ENCODE results near the gene GUCY2C. TPM values are rescaled to one million over a fixed set of nuclear protein-coding genes. Genes with fewer than 3 reads are reported as not detected.

Gene GUCY2C
- total RNA-seq, 6 experiments from 2014 or later, result 0.06 TPM; not detected in 5

GRCh38 chr12:14614704-14615121 is 81.7 kb downstream of the GUCY2C start:
- H3K27ac Mint-ChIP-seq, result no peak overlapping the region
- no peaks in the 10 kb centered on the region; the same call in 1 of the 2 replicates for H3K9me3 Mint-ChIP-seq
- DNase-seq, result no peak
- H3K36me3 Mint-ChIP-seq (ENCODE audit: low read depth), result no peaks in the 10 kb centered on the region
- H3K4me3 Mint-ChIP-seq, result no peak overlapping the region
- TF ChIP-seq CTCF (IDR thresholded peaks at IDR 0.05), result no peak
- no peaks in the 10 kb centered on the region for H3K4me1 Mint-ChIP-seq (ENCODE audit: low read depth)
- H3K27me3 Mint-ChIP-seq (ENCODE audit: insufficient read depth), result 0 out of 2 replicates have a peak, but pooled peaks cover 3% of the 10 kb centered on the region

- no peak for DNase-seq
- H3K4me3 Mint-ChIP-seq, result no peak overlapping the region
- no peaks in the 10 kb centered on the region; the same call in 1 of the 2 replicates for H3K9me3 Mint-ChIP-seq
- no peaks in the 10 kb centered on the region for H3K36me3 Mint-ChIP-seq (ENCODE audit: low read depth)
- H3K27ac Mint-ChIP-seq, result no peak overlapping the region
- no peaks in the 10 kb centered on the region for H3K4me1 Mint-ChIP-seq (ENCODE audit: low read depth)
- TF ChIP-seq CTCF (IDR thresholded peaks at IDR 0.05), result no peak
- 0 out of 2 replicates have a peak, but pooled peaks cover 3% of the 10 kb centered on the region for H3K27me3 Mint-ChIP-seq (ENCODE audit: insufficient read depth)
Measured at GRCh38 chr12:14613718-14614117, 82.7 kb downstream of the GUCY2C start.

- no peak for DNase-seq
- TF ChIP-seq CTCF (IDR thresholded peaks at IDR 0.05), result no peak
- no peak overlapping the region for H3K4me3 Mint-ChIP-seq
- 0 out of 2 replicates have a peak, but pooled peaks cover 2% of the 10 kb centered on the region for H3K27me3 Mint-ChIP-seq (ENCODE audit: insufficient read depth)
- H3K36me3 Mint-ChIP-seq (ENCODE audit: low read depth), result no peaks in the 10 kb centered on the region
- H3K9me3 Mint-ChIP-seq, result peaks cover 5% of the 10 kb centered on the region
- H3K4me1 Mint-ChIP-seq (ENCODE audit: low read depth), result no peaks in the 10 kb centered on the region
- H3K27ac Mint-ChIP-seq, result no peak overlapping the region
Measured at GRCh38 chr12:14612898-14613445, 83.4 kb downstream of the GUCY2C start.

GRCh38 chr12:14612250-14612649 is 84.1 kb downstream of the GUCY2C start:
- Mint-ChIP-seq H3K9me3 (peaks cover 10% of the 10 kb centered on the region), H3K27ac (no peak overlapping the region), H3K27me3 (ENCODE audit: insufficient read depth) (no peaks in the 10 kb centered on the region), H3K4me1 (ENCODE audit: low read depth) (no peaks in the 10 kb centered on the region), H3K36me3 (ENCODE audit: low read depth) (no peaks in the 10 kb centered on the region), H3K4me3 (no peak overlapping the region)
- TF ChIP-seq CTCF (IDR thresholded peaks at IDR 0.05), result no peak
- DNase-seq, result no peak

- TF ChIP-seq CTCF (IDR thresholded peaks at IDR 0.05), result no peak
- Mint-ChIP-seq H3K36me3 (ENCODE audit: low read depth) (no peaks in the 10 kb centered on the region), H3K4me3 (no peak overlapping the region), H3K4me1 (ENCODE audit: low read depth) (no peaks in the 10 kb centered on the region), H3K27ac (no peak overlapping the region), H3K27me3 (ENCODE audit: insufficient read depth) (no peaks in the 10 kb centered on the region), H3K9me3 (peaks cover 10% of the 10 kb centered on the region)
- DNase-seq, result no peak
Measured at GRCh38 chr12:14611640-14612203, 84.7 kb downstream of the GUCY2C start.
